Measurements from ENCODE around the gene EVC2. TPM values are rescaled to one million over a fixed set of nuclear protein-coding genes. Genes with fewer than 3 reads are reported as not detected.

The EVC2 gene
- total RNA-seq, 1 experiment from 2014 or later: 9.5 TPM

GRCh38 chr4:5650040-5650439 is 58.3 kb downstream of the EVC2 start:
- Histone ChIP-seq H3K4me3 (no peak overlapping the region), H3K36me3 (peaks cover 17% of the 10 kb centered on the region; the same call in 1 of the 2 replicates), H3K9me3 (replicated peaks) (no peaks in the 10 kb centered on the region), H3K27me3 (no peaks in the 10 kb centered on the region), H3K4me1 (no peaks in the 10 kb centered on the region), H3K27ac (no peak overlapping the region)
- DNase-seq: no peak

GRCh38 chr4:5647351-5647750 is 61.0 kb downstream of the EVC2 start:
- peaks cover 10% of the 10 kb centered on the region; the same call in 1 of the 2 replicates for H3K36me3 ChIP-seq

DNA sequence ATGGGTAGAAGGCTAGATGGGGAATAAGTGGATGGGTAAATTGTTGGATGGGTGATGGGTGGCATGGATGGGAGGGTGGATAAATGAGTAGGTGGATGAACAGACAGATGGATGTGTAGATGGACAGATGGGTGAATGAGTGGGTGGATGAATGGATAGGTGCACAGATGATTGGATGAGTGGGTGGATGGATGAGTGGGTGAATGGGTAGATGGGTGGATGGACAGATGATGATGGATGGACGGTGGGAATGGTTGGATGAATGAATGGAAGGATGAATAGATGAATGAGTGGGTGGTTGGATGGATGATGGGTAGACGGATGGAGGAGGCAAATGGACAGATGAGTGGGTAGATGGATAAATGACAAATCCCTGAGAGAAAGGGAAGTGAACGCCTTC is 68.3 kb downstream of the EVC2 start:
- Histone ChIP-seq H3K27ac (no peak overlapping the region), H3K27me3 (no peaks in the 10 kb centered on the region), H3K9me3 (replicated peaks) (no peaks in the 10 kb centered on the region), H3K4me3 (no peak overlapping the region), H3K4me1 (no peaks in the 10 kb centered on the region), H3K36me3 (peaks cover 22% of the 10 kb centered on the region)
- no peak for DNase-seq

More at GRCh38 chr4:5647351-5647750, 61.0 kb downstream of the EVC2 start:
- DNase-seq: no peak
- Histone ChIP-seq H3K27me3 (no peaks in the 10 kb centered on the region), H3K4me1 (no peaks in the 10 kb centered on the region), H3K4me3 (no peak overlapping the region), H3K27ac (no peak overlapping the region), H3K9me3 (replicated peaks) (no peaks in the 10 kb centered on the region)

DNA sequence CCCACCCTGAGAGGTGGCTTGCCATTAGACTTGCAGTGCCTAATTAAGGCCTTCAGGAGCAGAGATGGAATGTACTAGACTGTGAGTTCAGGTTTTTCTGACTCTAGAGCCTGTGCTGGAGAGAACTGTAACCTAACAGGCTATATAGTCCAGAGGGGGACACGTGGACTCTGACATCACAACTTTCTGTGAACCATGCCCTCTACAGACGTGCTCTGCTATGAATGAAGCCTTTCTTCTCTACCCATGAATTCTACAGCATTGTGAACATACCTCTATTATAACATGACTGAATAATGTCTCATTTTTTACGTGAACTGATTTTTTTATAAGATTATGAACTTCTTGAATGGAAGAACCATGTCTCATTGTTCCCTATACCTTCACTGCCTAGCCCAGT is 68.8 kb downstream of the EVC2 start:
- no peak overlapping the region for H3K27ac ChIP-seq
- no peak overlapping the region for H3K4me3 ChIP-seq
- DNase-seq: no peak

GRCh38 chr4:5638976-5639375 is 69.4 kb downstream of the EVC2 start:
- Histone ChIP-seq H3K4me3 (no peak overlapping the region), H3K4me1 (no peaks in the 10 kb centered on the region), H3K27ac (no peak overlapping the region)

More for the DNA sequence above, 68.8 kb downstream of the EVC2 start:
- no peaks in the 10 kb centered on the region for H3K9me3 ChIP-seq (replicated peaks)
- no peaks in the 10 kb centered on the region for H3K27me3 ChIP-seq
- peaks cover 22% of the 10 kb centered on the region for H3K36me3 ChIP-seq
- no peaks in the 10 kb centered on the region for H3K4me1 ChIP-seq

GRCh38 chr4:5638316-5638715 is 70.0 kb downstream of the EVC2 start:
- Histone ChIP-seq H3K4me1 (no peaks in the 10 kb centered on the region), H3K27ac (no peak overlapping the region), H3K36me3 (peaks cover 22% of the 10 kb centered on the region), H3K9me3 (replicated peaks) (no peaks in the 10 kb centered on the region), H3K27me3 (no peaks in the 10 kb centered on the region), H3K4me3 (no peak overlapping the region)
- no peak for DNase-seq

More at GRCh38 chr4:5638976-5639375, 69.4 kb downstream of the EVC2 start:
- peaks cover 22% of the 10 kb centered on the region for H3K36me3 ChIP-seq
- H3K27me3 ChIP-seq: no peaks in the 10 kb centered on the region
- no peak for DNase-seq
- no peaks in the 10 kb centered on the region for H3K9me3 ChIP-seq (replicated peaks)

DNA sequence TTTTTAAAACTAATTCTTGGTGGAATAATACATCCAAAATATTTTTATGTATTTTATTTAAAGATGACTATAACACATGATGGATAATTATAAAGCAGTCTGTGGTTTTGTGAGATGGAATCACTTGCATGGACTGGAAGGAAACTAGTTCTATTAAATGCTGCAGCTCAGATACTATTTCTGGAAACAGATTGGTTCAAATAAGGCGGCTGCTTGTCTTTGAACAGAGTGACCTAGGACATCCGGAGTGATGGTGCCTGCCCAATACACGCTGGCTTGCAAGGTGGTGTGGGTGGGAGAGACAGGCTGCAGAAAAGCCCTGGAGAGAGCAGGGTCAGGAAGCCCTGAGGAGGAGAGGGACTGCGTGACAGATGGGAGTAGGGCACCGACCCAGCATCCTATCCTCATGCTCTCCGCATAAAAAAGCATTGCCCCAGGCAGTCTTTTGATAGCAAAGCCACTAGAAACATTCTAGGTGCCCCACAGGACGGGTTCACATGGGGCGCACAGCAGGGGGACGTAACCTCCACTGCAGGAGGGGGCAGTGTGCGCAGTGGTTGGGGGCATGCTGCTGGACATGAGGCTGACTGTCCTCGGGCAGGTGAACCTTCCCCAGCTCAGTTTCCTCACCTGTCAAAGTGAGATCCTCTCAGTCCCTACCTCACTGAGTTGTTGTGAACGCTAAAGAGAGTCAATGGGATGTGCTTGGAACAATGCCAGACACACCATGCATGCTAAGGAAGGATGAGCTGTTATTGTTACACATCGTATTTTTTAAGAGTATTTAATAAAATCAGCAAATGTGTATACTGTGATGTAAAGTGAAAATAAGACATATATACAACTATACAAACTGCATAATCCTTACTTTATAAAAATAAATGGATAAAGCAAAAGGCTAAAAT is 71.3 kb downstream of the EVC2 start:
- Histone ChIP-seq H3K27ac (no peak overlapping the region), H3K36me3 (peaks cover 14% of the 10 kb centered on the region), H3K4me3 (no peak overlapping the region), H3K9me3 (replicated peaks) (no peaks in the 10 kb centered on the region), H3K27me3 (no peaks in the 10 kb centered on the region), H3K4me1 (no peaks in the 10 kb centered on the region)
- DNase-seq: no peak

- peaks cover 14% of the 10 kb centered on the region for H3K36me3 ChIP-seq
- DNase-seq: no peak
- no peaks in the 10 kb centered on the region for H3K9me3 ChIP-seq (replicated peaks)
- no peaks in the 10 kb centered on the region for H3K4me1 ChIP-seq
- no peak overlapping the region for H3K4me3 ChIP-seq
- no peak overlapping the region for H3K27ac ChIP-seq
- no peaks in the 10 kb centered on the region for H3K27me3 ChIP-seq
These were observed 72.5 kb downstream of the EVC2 start for GRCh38 chr4:5635826-5636195.

DNA sequence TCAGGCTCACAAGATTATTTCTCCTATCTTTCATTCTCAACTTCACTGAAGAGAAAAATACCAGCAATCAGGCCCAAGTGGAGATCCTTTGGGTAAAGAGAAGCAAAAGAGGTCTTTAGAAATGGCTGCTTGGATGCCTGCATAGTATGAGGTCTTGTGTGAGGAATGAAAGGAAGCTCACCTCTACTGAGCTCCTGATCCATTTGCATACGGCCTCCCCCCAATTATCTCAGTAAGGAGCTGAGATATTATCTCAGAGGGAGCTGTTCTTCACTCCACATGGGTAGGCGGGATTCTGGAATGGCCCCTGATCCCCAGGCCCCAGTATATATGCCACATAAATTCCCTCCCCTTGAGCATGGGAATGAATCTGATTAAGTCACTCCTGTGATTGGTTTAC is 75.8 kb downstream of the EVC2 start:
- no peak overlapping the region for H3K4me3 ChIP-seq
- peaks cover 8% of the 10 kb centered on the region for H3K36me3 ChIP-seq
- no peaks in the 10 kb centered on the region for H3K27me3 ChIP-seq
- H3K9me3 ChIP-seq (replicated peaks): no peaks in the 10 kb centered on the region
- no peak overlapping the region for H3K27ac ChIP-seq
- H3K4me1 ChIP-seq: no peaks in the 10 kb centered on the region
- no peak for DNase-seq

GRCh38 chr4:5632066-5632440 is 76.3 kb downstream of the EVC2 start:
- no peak for DNase-seq
- Histone ChIP-seq H3K4me3 (no peak overlapping the region), H3K9me3 (replicated peaks) (no peaks in the 10 kb centered on the region), H3K27me3 (no peaks in the 10 kb centered on the region), H3K4me1 (no peaks in the 10 kb centered on the region), H3K27ac (no peak overlapping the region), H3K36me3 (peaks cover 8% of the 10 kb centered on the region)

- no peak overlapping the region for H3K27ac ChIP-seq
- DNase-seq: no peak
- H3K4me1 ChIP-seq: no peaks in the 10 kb centered on the region
- H3K36me3 ChIP-seq: peaks cover 8% of the 10 kb centered on the region
- H3K9me3 ChIP-seq (replicated peaks): no peaks in the 10 kb centered on the region
- no peak overlapping the region for H3K4me3 ChIP-seq
- no peaks in the 10 kb centered on the region for H3K27me3 ChIP-seq
These were observed 76.8 kb downstream of the EVC2 start for GRCh38 chr4:5631352-5632065.

- Histone ChIP-seq H3K9me3 (replicated peaks) (no peaks in the 10 kb centered on the region), H3K27ac (no peak overlapping the region), H3K4me3 (no peak overlapping the region), H3K4me1 (no peaks in the 10 kb centered on the region), H3K36me3 (peaks cover 6% of the 10 kb centered on the region; the same call in 1 of the 2 replicates), H3K27me3 (no peaks in the 10 kb centered on the region)
- no peak for DNase-seq
These were observed 77.6 kb downstream of the EVC2 start for GRCh38 chr4:5630762-5631161.

- H3K4me3 ChIP-seq: no peak overlapping the region
- no peaks in the 10 kb centered on the region for H3K27me3 ChIP-seq
- no peak for DNase-seq
- H3K36me3 ChIP-seq: peaks cover 12% of the 10 kb centered on the region
- H3K9me3 ChIP-seq (replicated peaks): no peaks in the 10 kb centered on the region
- no peaks in the 10 kb centered on the region for H3K4me1 ChIP-seq
- no peak overlapping the region for H3K27ac ChIP-seq
These were observed 78.8 kb downstream of the EVC2 start for GRCh38 chr4:5629542-5629941.

DNA sequence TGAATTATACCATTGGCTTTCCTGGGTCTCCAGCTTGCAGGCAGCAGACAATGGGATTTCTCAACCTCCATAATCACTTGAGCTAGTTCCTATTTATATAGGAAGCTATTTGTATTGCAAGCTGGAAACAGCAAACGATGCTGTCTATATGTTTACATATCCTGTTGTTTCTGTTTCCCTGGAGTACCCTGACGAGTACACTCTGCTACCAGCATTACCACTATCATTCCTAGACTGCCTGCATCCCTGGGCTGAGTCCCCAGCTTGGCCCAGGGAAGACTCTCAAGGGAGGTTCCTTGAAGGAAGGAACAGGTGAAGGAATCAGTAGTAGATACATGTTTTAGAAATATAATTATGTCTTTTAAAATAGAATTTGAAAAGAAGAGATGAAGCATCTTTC is 81.4 kb downstream of the EVC2 start:
- Histone ChIP-seq H3K4me1 (no peaks in the 10 kb centered on the region), H3K27ac (no peak overlapping the region), H3K27me3 (no peaks in the 10 kb centered on the region), H3K9me3 (replicated peaks) (no peaks in the 10 kb centered on the region), H3K36me3 (peaks cover 28% of the 10 kb centered on the region), H3K4me3 (no peak overlapping the region)
- no peak for DNase-seq

GRCh38 chr4:5622596-5622995 is 85.8 kb downstream of the EVC2 start:
- Histone ChIP-seq H3K27ac (no peak overlapping the region), H3K9me3 (replicated peaks) (no peaks in the 10 kb centered on the region), H3K4me3 (no peak overlapping the region), H3K36me3 (peaks cover 37% of the 10 kb centered on the region), H3K27me3 (no peaks in the 10 kb centered on the region), H3K4me1 (no peaks in the 10 kb centered on the region)
- DNase-seq: no peak

Data from SJCRH30 (cell line).